ENCODE results near the gene AMZ2. TPM values are rescaled to one million over a fixed set of nuclear protein-coding genes. Genes with fewer than 3 reads are reported as not detected.

Gene AMZ2
- total and polyA plus RNA-seq, 2 of the 8 experiments (the other 6 are each of a cell fraction or from before 2014, with no cell fraction given) = 49.5 to 71.0 TPM

GRCh38 chr17:68239632-68240366 is 8.0 kb upstream of the AMZ2 start:
- no peaks in the 10 kb centered on the region for H3K27me3 ChIP-seq (replicated peaks in 1 of 4; ENCODE audit: control insufficient read depth in 3 of 4, extremely low read depth in 1 of 4, insufficient read depth in 3 of 4, low read length in 3 of 4)
- 83% methylated on average over 4 of the region's 4 CpGs; no CpG with 5 or more reads in 1 of the 2 experiments for WGBS, 2 experiments (ENCODE audit: extremely low coverage in 1 of 2, insufficient coverage in 1 of 2, insufficient read length in 1 of 2, insufficient replicate concordance in 2 of 2, low coverage in 1 of 2, low lambda C conversion rate in 2 of 2, missing lambda C conversion rate in 1 of 2)
- H3K36me3 ChIP-seq (ENCODE audit: control insufficient read depth in 2 of 4, insufficient read depth in 4 of 4, low read length in 3 of 4) = no peaks in the 10 kb centered on the region
- no peak overlapping the region for H3K23ac ChIP-seq (ENCODE audit: insufficient read length)
- H3K4ac ChIP-seq (replicated peaks; ENCODE audit: insufficient read length, low read depth, low read length) = no peak overlapping the region
- H3K23me2 ChIP-seq (ENCODE audit: low read depth, low read length) = no peaks in the 10 kb centered on the region
- no peaks in the 10 kb centered on the region for H3K9me3 ChIP-seq (ENCODE audit: insufficient read depth in 2 of 2, low read depth in 1 of 2, low read length in 1 of 2)
- H3K4me2 ChIP-seq (ENCODE audit: insufficient read depth in 1 of 2, low read depth in 2 of 2, low read length in 2 of 2) = no peak overlapping the region
- H3K4me1 ChIP-seq (replicated peaks in 1 of 4; ENCODE audit: control insufficient read depth in 3 of 4, insufficient read depth in 4 of 4, low read length in 3 of 4) = peaks cover 0 to 6% (median 0%) of the 10 kb centered on the region in 4 experiments; a peak in 2 of 7 replicates
- H2BK15ac ChIP-seq (ENCODE audit: low read length) = no peak overlapping the region
- ChIA-PET POLR2A (ENCODE audit: partially characterized antibody) (no interaction called here), CTCF (ENCODE audit: partially characterized antibody) (no interaction called here)
- DNase-seq (ENCODE audit: low read depth in 1 of 2, low spot score in 2 of 2) (no peak), FAIRE-seq (no peak)
- no peak overlapping the region for H3K4me3 ChIP-seq (ENCODE audit: extremely low read depth in 1 of 4, insufficient read depth in 2 of 4, low read depth in 3 of 4, low read length in 4 of 4)
- H4K5ac ChIP-seq (ENCODE audit: insufficient read length, low read depth, low read length) = no peak overlapping the region
- no peak overlapping the region for H3K14ac ChIP-seq (ENCODE audit: insufficient read length)
- H3K27ac ChIP-seq (ENCODE audit: low read depth, low read length) = no peak overlapping the region
- H2AK5ac ChIP-seq (ENCODE audit: low read depth, low read length) = no peak overlapping the region
- no peak overlapping the region for H3K9ac ChIP-seq (replicated peaks in 1 of 4; ENCODE audit: extremely low read depth in 1 of 4, low read depth in 3 of 4, low read length in 3 of 4)
- H3K56ac ChIP-seq (replicated peaks; ENCODE audit: insufficient read length, low read depth, low read length) = no peak overlapping the region
- H2BK12ac ChIP-seq (ENCODE audit: low read depth, low read length) = no peak overlapping the region
- no peak overlapping the region for H2BK120ac ChIP-seq (replicated peaks; ENCODE audit: low read depth, low read length)
- no peak overlapping the region for H2BK5ac ChIP-seq (ENCODE audit: low read depth, low read length)
- H2BK20ac ChIP-seq (ENCODE audit: low read length) = no peak overlapping the region
- no peak overlapping the region for H4K8ac ChIP-seq (ENCODE audit: extremely low read depth, insufficient read depth, low read length)
- no peak overlapping the region for H2AFZ ChIP-seq (ENCODE audit: low read length)
- H4K20me1 ChIP-seq (replicated peaks in 1 of 2; ENCODE audit: control insufficient read depth in 1 of 2, insufficient read depth in 2 of 2, low read length in 2 of 2) = no peaks in the 10 kb centered on the region
- H4K91ac ChIP-seq (replicated peaks; ENCODE audit: insufficient read length, low read length) = no peak overlapping the region
- H3K79me1 ChIP-seq (ENCODE audit: low read depth, low read length) = no peaks in the 10 kb centered on the region
- H3K79me2 ChIP-seq (ENCODE audit: control insufficient read depth in 1 of 2, insufficient read depth in 2 of 2, low read length in 2 of 2) = no peaks in the 10 kb centered on the region
- no peak overlapping the region for H3K18ac ChIP-seq (ENCODE audit: extremely low read depth, low read length)
- TF ChIP-seq NRF1 (IDR thresholded peaks at IDR 0.05; ENCODE audit: low read depth, low read length) (no peak), KDM5A (IDR thresholded peaks at IDR 0.05; ENCODE audit: low read length) (no peak), TEAD4 (IDR thresholded peaks at IDR 0.05; ENCODE audit: low read depth, low read length) (no peak), POLR2A (IDR thresholded peaks at IDR 0.05; ENCODE audit: control extremely low read depth in 1 of 2, low read depth in 2 of 2, low read length in 2 of 2) (no peak), CEBPB (IDR thresholded peaks at IDR 0.05; ENCODE audit: low read depth, low read length) (no peak), KDM1A (IDR thresholded peaks at IDR 0.05; ENCODE audit: borderline replicate concordance, low read length) (no peak), SP1 (IDR thresholded peaks at IDR 0.05; ENCODE audit: low read depth, low read length) (no peak), JUND (IDR thresholded peaks at IDR 0.05; ENCODE audit: low read length) (no peak), SP2 (IDR thresholded peaks at IDR 0.05; ENCODE audit: low read length) (no peak), E2F6 (IDR thresholded peaks at IDR 0.05) (no peak), EP300 (IDR thresholded peaks at IDR 0.05; ENCODE audit: borderline replicate concordance in 1 of 2, low read depth in 2 of 2, low read length in 2 of 2) (no peak)
- TF ChIP-seq, protein P1, sequence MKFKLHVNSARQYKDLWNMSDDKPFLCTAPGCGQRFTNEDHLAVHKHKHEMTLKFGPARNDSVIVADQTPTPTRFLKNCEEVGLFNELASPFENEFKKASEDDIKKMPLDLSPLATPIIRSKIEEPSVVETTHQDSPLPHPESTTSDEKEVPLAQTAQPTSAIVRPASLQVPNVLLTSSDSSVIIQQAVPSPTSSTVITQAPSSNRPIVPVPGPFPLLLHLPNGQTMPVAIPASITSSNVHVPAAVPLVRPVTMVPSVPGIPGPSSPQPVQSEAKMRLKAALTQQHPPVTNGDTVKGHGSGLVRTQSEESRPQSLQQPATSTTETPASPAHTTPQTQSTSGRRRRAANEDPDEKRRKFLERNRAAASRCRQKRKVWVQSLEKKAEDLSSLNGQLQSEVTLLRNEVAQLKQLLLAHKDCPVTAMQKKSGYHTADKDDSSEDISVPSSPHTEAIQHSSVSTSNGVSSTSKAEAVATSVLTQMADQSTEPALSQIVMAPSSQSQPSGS (IDR thresholded peaks at IDR 0.05; ENCODE audit: low read length) = no peak

Data from H1 (cell line).